Vagina (tissue), 2 donors: ENCODE measurements around the gene KCNH1.

ENCODE experiments used
- CTCF ChIP-seq, 3 experiments: fragments of 450-650 bp in 2 of 3; fragments of 200-600 bp in 1 of 3; sonication (generic) in 1 of 3; IDR thresholded peaks; one replicate each; pipeline ENCODE4 v1.5.1; 2017 to 2019; ENCODE audit warnings: antibody characterized with exemption in 3 of 3, mild to moderate bottlenecking in 2 of 3, moderate library complexity in 2 of 3
- POLR2A ChIP-seq, 2 donors: fragments of 450-650 bp; IDR thresholded peaks; one replicate each; pipeline ENCODE4 v1.6.1; 2017; ENCODE audit warnings: antibody characterized with exemption in 2 of 2, mild to moderate bottlenecking in 2 of 2, moderate library complexity in 2 of 2

- TF ChIP-seq POLR2A (IDR thresholded peaks at IDR 0.05) = no peak
- no peak for TF ChIP-seq CTCF (IDR thresholded peaks at IDR 0.05)
Measured at GRCh38 chr1:210792250-210793102, 341.5 kb downstream of the KCNH1 start.
